HL-60 (cell line): ENCODE measurements around the gene LANCL2.
"Not testable (repeated sequence)": the region's sequence is repeated elsewhere in the genome, so short reads cannot be mapped to it uniquely, and the experiment has no call there.

Experiments
- DNase-seq, 2 experiments: peaks; one replicate each; pipeline ENCODE4 v3.0.0-alpha.2; 2010 to 2020; ENCODE audit warnings: low read depth in 1 of 2, low spot score in 1 of 2
- H3K27ac ChIP-seq: fragments of 250-450 bp; sonication (Bioruptor Pico); replicated peaks from 2 replicates; pipeline ENCODE4 v1.5.1; 2020; ENCODE audit warnings: mild to moderate bottlenecking, moderate library complexity
- H3K27me3 ChIP-seq: fragments of 250-450 bp; sonication (Bioruptor Pico); 2 replicates; pipeline ENCODE4 v1.5.1; 2021; ENCODE audit warnings: mild to moderate bottlenecking, moderate library complexity; ENCODE audit not compliant: insufficient read depth, poor library complexity, severe bottlenecking
- H3K4me3 ChIP-seq: replicated peaks from 2 replicates; pipeline ENCODE4 v1.5.1; 2011; ENCODE audit warnings: mild to moderate bottlenecking, control low read depth, low read length; ENCODE audit not compliant: insufficient read depth
- CTCF ChIP-seq: IDR thresholded peaks from one replicate; pipeline ENCODE4 v1.5.1; 2011; ENCODE audit warnings: low read length, control low read depth, inconsistent platforms; ENCODE audit not compliant: insufficient read depth
- GABPA ChIP-seq: IDR thresholded peaks from 2 replicates; pipeline ENCODE4 v1.6.1; 2012; ENCODE audit warnings: low read depth
- POLR2AphosphoS5 ChIP-seq: IDR thresholded peaks from 2 replicates; pipeline ENCODE4 v1.6.1; 2012; ENCODE audit warnings: low read depth
- REST ChIP-seq: IDR thresholded peaks from 2 replicates; pipeline ENCODE4 v1.6.1; 2012; ENCODE audit warnings: low read depth; ENCODE audit not compliant: insufficient replicate concordance
- SPI1 ChIP-seq: IDR thresholded peaks from 2 replicates; pipeline ENCODE4 v1.6.1; 2012; ENCODE audit warnings: low read depth, mild to moderate bottlenecking, borderline replicate concordance

The LANCL2 gene

GRCh38 chr7:55396233-55396785 lies 31.2 kb downstream of the LANCL2 start:
- TF ChIP-seq GABPA = no peak
- no peak for TF ChIP-seq CTCF
- no peak for TF ChIP-seq POLR2AphosphoS5
- TF ChIP-seq SPI1 = no peak
- TF ChIP-seq REST = no peak
- Histone ChIP-seq H3K27me3 (no peaks in the 10 kb centered on the region), H3K4me3 (no peak overlapping the region), H3K27ac (no peak overlapping the region)
- DNase-seq = no peak

DNA sequence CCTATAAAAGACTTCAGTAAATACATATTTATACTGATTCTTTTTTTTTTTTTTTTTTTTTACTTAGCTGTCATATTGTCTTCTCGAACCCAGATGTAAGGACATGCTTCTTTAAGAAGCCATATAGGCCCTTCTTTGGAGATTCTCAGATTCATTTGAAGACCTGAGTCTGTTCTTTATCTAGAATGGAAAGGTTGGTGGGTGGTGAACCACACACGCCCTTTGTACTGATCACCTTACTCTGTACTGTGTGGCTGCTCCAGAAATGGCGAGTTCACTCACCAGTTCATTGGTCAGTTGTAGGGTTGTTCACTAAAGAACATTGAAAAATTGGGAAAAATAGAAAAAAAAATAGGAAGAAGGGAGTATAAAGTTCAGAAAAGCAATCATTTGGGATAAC lies 32.5 kb downstream of the LANCL2 start:
- no peaks in the 10 kb centered on the region for H3K27me3 ChIP-seq
- TF ChIP-seq CTCF (no peak), SPI1 (no peak), GABPA (no peak), REST (no peak), POLR2AphosphoS5 (no peak)
- DNase-seq = no peak
- no peak overlapping the region for H3K27ac ChIP-seq
- H3K4me3 ChIP-seq = no peak overlapping the region

DNA sequence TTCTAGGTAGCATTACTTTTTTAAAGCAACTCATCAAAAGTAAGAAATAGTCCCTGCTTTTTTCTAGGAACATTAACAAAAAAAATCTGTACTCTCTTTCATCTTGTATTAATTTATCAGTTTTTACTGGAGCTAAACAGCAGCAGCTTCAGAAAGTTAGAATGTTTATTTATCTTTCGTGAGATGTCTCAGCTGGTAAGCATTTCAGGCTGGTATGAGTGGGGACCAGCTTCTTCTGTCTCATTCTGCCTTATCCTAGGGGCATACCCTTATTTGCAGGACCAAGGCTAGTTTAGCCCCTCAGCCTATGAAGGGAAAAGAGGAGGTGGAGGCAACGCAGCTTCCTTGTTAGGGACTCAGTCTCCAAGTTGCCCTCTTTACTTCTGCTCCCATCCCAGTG lies 35.1 kb downstream of the LANCL2 start:
- Histone ChIP-seq H3K4me3 (no peak overlapping the region), H3K27ac (no peak overlapping the region), H3K27me3 (no peaks in the 10 kb centered on the region)
- TF ChIP-seq CTCF (no peak), SPI1 (no peak), POLR2AphosphoS5 (no peak), GABPA (no peak), REST (no peak)
- no peak for DNase-seq

DNA sequence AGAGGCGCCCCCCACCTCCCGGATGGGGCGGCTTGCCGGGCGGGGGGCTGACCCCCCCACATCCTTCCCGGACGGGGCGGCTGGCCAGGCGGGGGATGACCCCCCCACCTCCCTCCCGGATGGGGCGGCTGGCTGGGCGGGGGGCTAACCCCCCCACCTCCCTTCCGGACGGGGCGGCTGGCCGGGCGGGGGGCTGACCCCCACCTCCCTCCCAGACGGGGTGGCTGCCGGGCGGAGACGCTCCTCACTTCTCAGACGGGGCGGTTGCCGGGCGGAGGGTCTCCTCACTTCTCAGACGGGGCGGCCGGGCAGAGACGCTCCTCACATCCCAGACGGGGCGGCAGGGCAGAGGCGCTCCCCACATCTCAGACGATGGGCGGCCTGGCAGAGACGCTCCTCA lies 37.4 kb downstream of the LANCL2 start:
- not testable (repeated sequence) for DNase-seq, H3K27ac ChIP-seq, H3K27me3 ChIP-seq, H3K4me3 ChIP-seq
